Smooth muscle cell (in vitro differentiated cells): ENCODE data around the gene DTD1. TPM values are rescaled to one million over a fixed set of nuclear protein-coding genes. Genes with fewer than 3 reads are reported as not detected.
A peak's percentile ranks its signal among the peaks of the same experiment; 100 is the strongest.

ENCODE experiments used
- DNase-seq: peaks from one replicate; lab custom pipeline; 2025; ENCODE audit not compliant: unreplicated experiment; lab: John Stamatoyannopoulos, UW
- H2AFZ ChIP-seq: fragments of 200-600 bp; sonication (generic); 2 replicates; pipeline ENCODE4 v1.6.0; 2016; ENCODE audit warnings: antibody characterized with exemption, low read depth, mild to moderate bottlenecking
- H3F3A ChIP-seq: fragments of 200-600 bp; sonication (generic); 2 replicates; pipeline ENCODE4 v1.6.0; 2017; ENCODE audit warnings: antibody characterized with exemption, low read depth
- H3K27ac ChIP-seq: fragments of 200-600 bp; sonication (generic); 2 replicates; pipeline ENCODE4 v1.5.1; 2016; ENCODE audit warnings: low read depth, mild to moderate bottlenecking
- H3K27me3 ChIP-seq: fragments of 200-600 bp; sonication (generic); 2 replicates; pipeline ENCODE4 v1.6.1; 2016; ENCODE audit warnings: low read depth, mild to moderate bottlenecking
- H3K36me3 ChIP-seq: fragments of 200-600 bp; sonication (generic); 2 replicates; pipeline ENCODE4 v1.5.1; 2016; ENCODE audit warnings: low read depth
- H3K4me1 ChIP-seq: fragments of 200-600 bp; sonication (generic); 2 replicates; pipeline ENCODE4 v1.5.1; 2016; ENCODE audit warnings: low read depth
- H3K4me2 ChIP-seq: fragments of 200-600 bp; sonication (generic); 2 replicates; pipeline ENCODE4 v1.6.0; 2016; ENCODE audit warnings: mild to moderate bottlenecking
- H3K4me3 ChIP-seq: fragments of 200-600 bp; sonication (generic); 2 replicates; pipeline ENCODE4 v1.5.1; 2016; ENCODE audit warnings: mild to moderate bottlenecking
- H3K79me2 ChIP-seq: fragments of 200-600 bp; sonication (generic); 2 replicates; pipeline ENCODE4 v1.6.0; 2016; ENCODE audit warnings: low read depth, mild to moderate bottlenecking
- H3K9ac ChIP-seq: fragments of 200-600 bp; sonication (generic); 2 replicates; pipeline ENCODE4 v1.6.0; 2016; ENCODE audit warnings: low read depth
- H3K9me3 ChIP-seq: fragments of 200-600 bp; sonication (generic); replicated peaks from 2 replicates; pipeline ENCODE4 v1.5.1; 2016; ENCODE audit warnings: low read depth
- H4K20me1 ChIP-seq: fragments of 200-600 bp; sonication (generic); 2 replicates; pipeline ENCODE4 v1.6.0; 2016; ENCODE audit warnings: low read depth
- WGBS: methylation state at CpG from one replicate; pipeline ENCODE4 v1.1.7; 2016; ENCODE audit warnings: low lambda C conversion rate; 5-methylcytosine and 5-hydroxymethylcytosine counted together
- polyA plus RNA-seq: library from polyadenylated mRNA; unstranded; fragments of >200 nt; fragmentation: Nextera tagmentation; extraction: Ambion mirVana; gene quantifications from 2 replicates; pipeline ENCODE4 v1.2.1, GENCODE V29; 2016
- total RNA-seq: library from RNA; depleted of rRNA; stranded (reverse); fragments of >200 nt; gene quantifications from 2 replicates; pipeline ENCODE4 v1.2.3, GENCODE V29; 2014
- TF ChIP-seq, protein P1 (sequence below): fragments of 200-600 bp; sonication (generic); IDR thresholded peaks from 2 replicates; pipeline ENCODE4 v1.5.1; 2017; ENCODE audit warnings: borderline replicate concordance, mild to moderate bottlenecking, antibody characterized with exemption; ENCODE audit not compliant: insufficient read depth, poor library complexity, severe bottlenecking

Gene DTD1
- total and polyA plus RNA-seq, 2 experiments from 2014 or later, result 23.9 to 26.9 TPM

DNA sequence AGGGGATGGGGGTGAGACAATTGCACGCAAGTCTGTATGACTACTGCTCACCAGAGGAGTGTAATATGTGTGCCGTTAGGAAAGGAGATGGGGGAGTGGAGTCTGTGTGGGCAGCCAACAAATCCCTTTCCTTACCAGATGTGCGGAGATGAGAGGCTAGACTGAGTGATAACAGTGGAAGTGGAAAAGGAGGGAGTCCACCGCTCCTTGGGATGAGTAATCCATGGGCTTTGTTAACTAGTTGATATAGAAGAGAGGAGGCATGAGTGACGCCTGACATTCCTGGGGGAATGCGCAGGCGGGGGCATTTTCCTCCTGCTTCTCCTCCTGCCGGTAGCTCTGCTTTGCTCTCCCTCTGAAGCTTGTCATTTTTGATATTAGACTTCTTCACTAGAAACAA lies 34.1 kb upstream of the DTD1 start:
- no peak overlapping the region for H3K27ac ChIP-seq
- H3F3A ChIP-seq, result no peaks in the 10 kb centered on the region
- no peaks in the 10 kb centered on the region for H3K4me1 ChIP-seq
- no peaks in the 10 kb centered on the region for H4K20me1 ChIP-seq
- H3K36me3 ChIP-seq, result peaks cover 10% of the 10 kb centered on the region
- H2AFZ ChIP-seq, result no peak overlapping the region
- DNase-seq, result no peak
- no peak overlapping the region for H3K9ac ChIP-seq
- 67% methylated on average over 8 of the region's 8 CpGs for WGBS
- TF ChIP-seq, protein P1, sequence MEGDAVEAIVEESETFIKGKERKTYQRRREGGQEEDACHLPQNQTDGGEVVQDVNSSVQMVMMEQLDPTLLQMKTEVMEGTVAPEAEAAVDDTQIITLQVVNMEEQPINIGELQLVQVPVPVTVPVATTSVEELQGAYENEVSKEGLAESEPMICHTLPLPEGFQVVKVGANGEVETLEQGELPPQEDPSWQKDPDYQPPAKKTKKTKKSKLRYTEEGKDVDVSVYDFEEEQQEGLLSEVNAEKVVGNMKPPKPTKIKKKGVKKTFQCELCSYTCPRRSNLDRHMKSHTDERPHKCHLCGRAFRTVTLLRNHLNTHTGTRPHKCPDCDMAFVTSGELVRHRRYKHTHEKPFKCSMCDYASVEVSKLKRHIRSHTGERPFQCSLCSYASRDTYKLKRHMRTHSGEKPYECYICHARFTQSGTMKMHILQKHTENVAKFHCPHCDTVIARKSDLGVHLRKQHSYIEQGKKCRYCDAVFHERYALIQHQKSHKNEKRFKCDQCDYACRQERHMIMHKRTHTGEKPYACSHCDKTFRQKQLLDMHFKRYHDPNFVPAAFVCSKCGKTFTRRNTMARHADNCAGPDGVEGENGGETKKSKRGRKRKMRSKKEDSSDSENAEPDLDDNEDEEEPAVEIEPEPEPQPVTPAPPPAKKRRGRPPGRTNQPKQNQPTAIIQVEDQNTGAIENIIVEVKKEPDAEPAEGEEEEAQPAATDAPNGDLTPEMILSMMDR, result no peak
- H3K79me2 ChIP-seq, result no peaks in the 10 kb centered on the region
- no peaks in the 10 kb centered on the region for H3K9me3 ChIP-seq
- H3K4me3 ChIP-seq, result no peak overlapping the region
- no peaks in the 10 kb centered on the region for H3K27me3 ChIP-seq
- no peak overlapping the region for H3K4me2 ChIP-seq

DNA sequence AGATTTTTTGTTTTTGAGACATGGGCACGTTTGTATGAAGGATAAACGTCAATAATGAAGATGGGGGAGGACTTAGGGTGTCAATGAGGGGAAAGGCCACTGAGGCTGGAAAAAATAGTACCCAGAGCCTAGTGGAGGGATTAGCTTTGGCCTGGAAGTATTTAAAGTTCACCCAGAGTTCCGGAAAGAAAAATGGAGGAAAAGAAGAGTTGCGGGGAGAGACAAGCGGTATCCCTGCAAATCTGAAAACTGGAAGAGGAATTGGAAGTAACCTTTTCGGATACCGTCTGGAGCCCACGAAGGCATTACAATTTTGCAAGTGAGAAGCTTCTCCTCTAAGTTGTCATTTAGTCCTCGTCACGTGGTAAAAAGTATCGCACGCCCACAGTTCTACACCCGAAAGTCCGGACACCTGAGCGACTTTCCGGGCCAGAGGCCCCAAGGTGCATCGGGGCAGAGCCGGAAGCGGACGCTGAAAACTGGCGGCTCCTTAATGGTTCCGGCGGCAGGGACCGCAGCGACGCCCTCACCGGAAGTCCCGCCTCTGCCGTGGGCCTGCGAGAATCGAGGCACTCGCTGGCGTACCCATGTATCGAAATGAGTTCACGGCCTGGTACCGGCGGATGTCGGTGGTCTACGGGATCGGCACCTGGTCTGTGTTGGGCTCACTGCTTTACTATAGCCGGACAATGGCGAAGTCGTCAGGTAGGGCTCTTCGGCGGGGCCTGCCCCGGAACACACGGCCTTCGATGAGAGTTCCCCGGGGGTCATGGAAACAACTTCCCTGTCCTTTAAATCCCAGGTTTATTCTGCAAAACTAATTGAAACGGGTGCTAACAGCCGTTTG lies 20.7 kb upstream of the DTD1 start, which contains the start of gene SMIM26:
SMIM26 (plus strand) TSS at position 541 of the 847 bp plus-strand sequence; CDS start at position 588, 47 bp downstream.
- TF ChIP-seq, protein P1, result no peak
- Histone ChIP-seq H3K4me1 (peaks cover 14% of the 10 kb centered on the region), H3K9ac (peak within 1 kb of the TSS; percentile 83), H3K4me3 (peak within 1 kb of the TSS; percentile 75), H3K27me3 (no peaks in the 10 kb centered on the region), H3K9me3 (no peaks in the 10 kb centered on the region), H3K4me2 (peak within 1 kb of the TSS; percentile 87), H4K20me1 (no peaks in the 10 kb centered on the region), H2AFZ (peak within 1 kb of the TSS; percentile 95), H3K36me3 (no peaks in the 10 kb centered on the region), H3K79me2 (peaks cover 18% of the 10 kb centered on the region), H3F3A (peaks cover 9% of the 10 kb centered on the region), H3K27ac (peak within 1 kb of the TSS; percentile 66)
- DNase-seq, result peak; percentile 34
- WGBS, result under 1% methylated on average over 51 of the region's 51 CpGs

DNA sequence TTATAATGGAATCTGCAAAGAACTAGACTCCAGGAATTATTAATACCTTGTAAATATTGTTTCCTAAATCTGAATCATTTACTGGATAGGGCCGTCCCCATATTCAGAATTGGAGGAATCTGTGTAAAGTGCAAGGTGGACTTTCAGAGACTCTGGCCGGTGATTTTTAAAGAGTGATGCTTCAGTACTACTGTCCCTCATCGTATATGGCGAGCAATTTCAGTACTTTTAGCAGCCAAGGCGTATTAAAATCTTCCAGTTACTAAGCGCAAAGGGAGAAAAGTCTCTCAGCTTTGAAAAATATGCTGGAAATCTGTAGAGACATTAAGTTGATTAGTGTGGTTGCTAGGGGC lies 20.1 kb upstream of the DTD1 start:
- Histone ChIP-seq H4K20me1 (no peaks in the 10 kb centered on the region), H3K36me3 (no peaks in the 10 kb centered on the region), H3K4me2 (peak overlapping the region; percentile 87), H3K9ac (peak overlapping the region; percentile 83), H3F3A (peaks cover 9% of the 10 kb centered on the region), H3K4me1 (peaks cover 14% of the 10 kb centered on the region), H2AFZ (peak overlapping the region; percentile 95), H3K27me3 (no peaks in the 10 kb centered on the region), H3K79me2 (peaks cover 18% of the 10 kb centered on the region), H3K9me3 (no peaks in the 10 kb centered on the region), H3K4me3 (peak overlapping the region; percentile 75), H3K27ac (peak overlapping the region; percentile 66)
- WGBS, result 7% methylated on average over 6 of the region's 6 CpGs
- TF ChIP-seq, protein P1, result no peak
- DNase-seq, result no peak
